ENCODE data around the gene BAIAP2.
"Not testable (repeated sequence)": the region's sequence is repeated elsewhere in the genome, so short reads cannot be mapped to it uniquely, and the experiment has no call there.

BAIAP2 gene

GRCh38 chr17:81030312-81030711 lies 4.6 kb upstream of the BAIAP2 start:
- peaks cover 2 to 52% (median 40%) of the 10 kb centered on the region in 5 donors for H3K4me1 ChIP-seq (ENCODE audit: control insufficient read depth in 5 of 5, insufficient read depth in 5 of 5, low read length in 5 of 5)
- not testable (repeated sequence) for H3K9ac ChIP-seq (ENCODE audit: low read length in 5 of 5); H3K27ac ChIP-seq (ENCODE audit: low read depth, low read length); H3K36me3 ChIP-seq (ENCODE audit: control insufficient read depth in 5 of 5, insufficient read depth in 5 of 5, low read length in 5 of 5); H3K9me3 ChIP-seq (ENCODE audit: control insufficient read depth in 5 of 5, low read length in 5 of 5); H3K4me3 ChIP-seq (ENCODE audit: low read depth in 1 of 5, low read length in 5 of 5)
- H3K27me3 ChIP-seq (ENCODE audit: control insufficient read depth in 5 of 5, insufficient read depth in 4 of 5, low read length in 5 of 5) = peaks cover 14 to 30% (median 17%) of the 10 kb centered on the region in 5 donors

- Histone ChIP-seq H3K4me3 (ENCODE audit: low read depth in 1 of 5, low read length in 5 of 5) (peak overlapping the region in 1 of 5 donors; percentile 30), H3K4me1 (ENCODE audit: control insufficient read depth in 5 of 5, insufficient read depth in 5 of 5, low read length in 5 of 5) (peaks cover 2 to 49% (median 37%) of the 10 kb centered on the region in 5 donors)
Observed at GRCh38 chr17:81030741-81031565, 4.0 kb upstream of the BAIAP2 start.

GRCh38 chr17:81031566-81032550 lies 3.1 kb upstream of the BAIAP2 start:
- Histone ChIP-seq H3K4me3 (ENCODE audit: low read depth in 1 of 5, low read length in 5 of 5) (peak overlapping the region in 1 of 5 donors; percentile 30), H3K9ac (ENCODE audit: low read length in 5 of 5) (no peak overlapping the region), H3K27me3 (ENCODE audit: control insufficient read depth in 5 of 5, insufficient read depth in 4 of 5, low read length in 5 of 5) (peaks cover 14 to 34% (median 17%) of the 10 kb centered on the region in 5 donors), H3K36me3 (ENCODE audit: control insufficient read depth in 5 of 5, insufficient read depth in 5 of 5, low read length in 5 of 5) (no peaks in the 10 kb centered on the region), H3K9me3 (ENCODE audit: control insufficient read depth in 5 of 5, low read length in 5 of 5) (no peaks in the 10 kb centered on the region), H3K27ac (ENCODE audit: low read depth, low read length) (no peak overlapping the region), H3K4me1 (ENCODE audit: control insufficient read depth in 5 of 5, insufficient read depth in 5 of 5, low read length in 5 of 5) (peaks cover 2 to 50% (median 35%) of the 10 kb centered on the region in 5 donors)

More at GRCh38 chr17:81030741-81031565, 4.0 kb upstream of the BAIAP2 start:
- no peaks in the 10 kb centered on the region for H3K36me3 ChIP-seq (ENCODE audit: control insufficient read depth in 5 of 5, insufficient read depth in 5 of 5, low read length in 5 of 5)
- H3K27me3 ChIP-seq (ENCODE audit: control insufficient read depth in 5 of 5, insufficient read depth in 4 of 5, low read length in 5 of 5) = peaks cover 14 to 33% (median 17%) of the 10 kb centered on the region in 5 donors
- no peak overlapping the region for H3K9ac ChIP-seq (ENCODE audit: low read length in 5 of 5)
- no peaks in the 10 kb centered on the region for H3K9me3 ChIP-seq (ENCODE audit: control insufficient read depth in 5 of 5, low read length in 5 of 5)
- no peak overlapping the region for H3K27ac ChIP-seq (ENCODE audit: low read depth, low read length)

GRCh38 chr17:81032641-81033480 lies 2.1 kb upstream of the BAIAP2 start:
- Histone ChIP-seq H3K9me3 (ENCODE audit: control insufficient read depth in 5 of 5, low read length in 5 of 5) (no peaks in the 10 kb centered on the region), H3K27me3 (ENCODE audit: control insufficient read depth in 5 of 5, insufficient read depth in 4 of 5, low read length in 5 of 5) (peaks cover 6 to 32% (median 12%) of the 10 kb centered on the region in 5 donors), H3K4me3 (ENCODE audit: low read depth in 1 of 5, low read length in 5 of 5) (peak overlapping the region in 3 of 5 donors; percentile 9 to 70 (median 66)), H3K9ac (ENCODE audit: low read length in 5 of 5) (peak overlapping the region in 1 of 5 donors; percentile 59), H3K27ac (ENCODE audit: low read depth, low read length) (no peak overlapping the region), H3K4me1 (ENCODE audit: control insufficient read depth in 5 of 5, insufficient read depth in 5 of 5, low read length in 5 of 5) (peaks cover 7 to 60% (median 33%) of the 10 kb centered on the region in 5 donors), H3K36me3 (ENCODE audit: control insufficient read depth in 5 of 5, insufficient read depth in 5 of 5, low read length in 5 of 5) (no peaks in the 10 kb centered on the region)

GRCh38 chr17:81033535-81034167 lies 1.3 kb upstream of the BAIAP2 start:
- peaks cover 0 to 24% (median 4%) of the 10 kb centered on the region in 5 donors for H3K27me3 ChIP-seq (ENCODE audit: control insufficient read depth in 5 of 5, insufficient read depth in 4 of 5, low read length in 5 of 5)
- no peak overlapping the region for H3K27ac ChIP-seq (ENCODE audit: low read depth, low read length)
- H3K9ac ChIP-seq (ENCODE audit: low read length in 5 of 5) = peak overlapping the region in 4 of 5 donors; percentile 30 to 68 (median 55)
- no peaks in the 10 kb centered on the region for H3K36me3 ChIP-seq (ENCODE audit: control insufficient read depth in 5 of 5, insufficient read depth in 5 of 5, low read length in 5 of 5)
- peaks cover 7 to 68% (median 33%) of the 10 kb centered on the region in 5 donors for H3K4me1 ChIP-seq (ENCODE audit: control insufficient read depth in 5 of 5, insufficient read depth in 5 of 5, low read length in 5 of 5)
- no peaks in the 10 kb centered on the region for H3K9me3 ChIP-seq (ENCODE audit: control insufficient read depth in 5 of 5, low read length in 5 of 5)
- H3K4me3 ChIP-seq (ENCODE audit: low read depth in 1 of 5, low read length in 5 of 5) = peak overlapping the region; percentile 57 to 70 (median 66)

GRCh38 chr17:81034168-81034777 lies 678 bp upstream of the BAIAP2 start:
- Histone ChIP-seq H3K9me3 (ENCODE audit: control insufficient read depth in 5 of 5, low read length in 5 of 5) (no peaks in the 10 kb centered on the region), H3K27ac (ENCODE audit: low read depth, low read length) (no peak overlapping the region), H3K4me3 (ENCODE audit: low read depth in 1 of 5, low read length in 5 of 5) (peak overlapping the region; percentile 57 to 70 (median 66)), H3K27me3 (ENCODE audit: control insufficient read depth in 5 of 5, insufficient read depth in 4 of 5, low read length in 5 of 5) (peaks cover 0 to 29% (median 0%) of the 10 kb centered on the region in 5 donors), H3K9ac (ENCODE audit: low read length in 5 of 5) (peak overlapping the region in 4 of 5 donors; percentile 30 to 68 (median 55)), H3K4me1 (ENCODE audit: control insufficient read depth in 5 of 5, insufficient read depth in 5 of 5, low read length in 5 of 5) (peaks cover 7 to 68% (median 33%) of the 10 kb centered on the region in 5 donors), H3K36me3 (ENCODE audit: control insufficient read depth in 5 of 5, insufficient read depth in 5 of 5, low read length in 5 of 5) (no peaks in the 10 kb centered on the region)

- peak overlapping the region; percentile 44 to 70 (median 67) for H3K4me3 ChIP-seq (ENCODE audit: low read depth in 1 of 5, low read length in 5 of 5)
- H3K4me1 ChIP-seq (ENCODE audit: control insufficient read depth in 5 of 5, insufficient read depth in 5 of 5, low read length in 5 of 5) = peaks cover 7 to 80% (median 39%) of the 10 kb centered on the region in 5 donors
- H3K27ac ChIP-seq (ENCODE audit: low read depth, low read length) = no peak overlapping the region
- no peaks in the 10 kb centered on the region for H3K36me3 ChIP-seq (ENCODE audit: control insufficient read depth in 5 of 5, insufficient read depth in 5 of 5, low read length in 5 of 5)
- no peaks in the 10 kb centered on the region for H3K9me3 ChIP-seq (ENCODE audit: control insufficient read depth in 5 of 5, low read length in 5 of 5)
- H3K9ac ChIP-seq (ENCODE audit: low read length in 5 of 5) = peak overlapping the region in 3 of 5 donors; percentile 4 to 69 (median 53)
- peaks cover 0 to 32% (median 0%) of the 10 kb centered on the region in 5 donors for H3K27me3 ChIP-seq (ENCODE audit: control insufficient read depth in 5 of 5, insufficient read depth in 4 of 5, low read length in 5 of 5)
Observed at GRCh38 chr17:81035521-81036196, 708 bp downstream of the BAIAP2 start.

GRCh38 chr17:81036197-81036941 lies 1.4 kb downstream of the BAIAP2 start:
- Histone ChIP-seq H3K36me3 (ENCODE audit: control insufficient read depth in 5 of 5, insufficient read depth in 5 of 5, low read length in 5 of 5) (no peaks in the 10 kb centered on the region), H3K9me3 (ENCODE audit: control insufficient read depth in 5 of 5, low read length in 5 of 5) (no peaks in the 10 kb centered on the region), H3K4me3 (ENCODE audit: low read depth in 1 of 5, low read length in 5 of 5) (peak overlapping the region in 4 of 5 donors; percentile 41 to 70 (median 64)), H3K9ac (ENCODE audit: low read length in 5 of 5) (peak overlapping the region in 2 of 5 donors; percentile 4 to 69), H3K27me3 (ENCODE audit: control insufficient read depth in 5 of 5, insufficient read depth in 4 of 5, low read length in 5 of 5) (peaks cover 0 to 32% (median 3%) of the 10 kb centered on the region in 5 donors), H3K27ac (ENCODE audit: low read depth, low read length) (no peak overlapping the region), H3K4me1 (ENCODE audit: control insufficient read depth in 5 of 5, insufficient read depth in 5 of 5, low read length in 5 of 5) (peaks cover 7 to 79% (median 45%) of the 10 kb centered on the region in 5 donors)
